MCF 10A (cell line): Measurements from ENCODE around the gene MGAT5B. TPM values are rescaled to one million over a fixed set of nuclear protein-coding genes. Genes with fewer than 3 reads are reported as not detected.

Source experiments
- BruUV-seq: library from RNA; stranded (reverse); fragments of 400-500 nt; replicated peaks from 2 replicates; lab custom pipeline; 2021; lab: Mats Ljungman, UMichigan
- CTCF ChIA-PET: fragments of 300-600 bp; sonication (Branson Sonifier 250); formaldehyde crosslinking; extraction: SDS; loops from one replicate; lab custom pipeline; 2021; ENCODE audit warnings: antibody characterized with exemption, inconsistent platforms; lab: Yijun Ruan, JAX
- POLR2A ChIA-PET: fragments of 300-600, 350-650 bp; sonication (Branson Sonifier 250); formaldehyde crosslinking; extraction: SDS; loops from one replicate; lab custom pipeline; 2020; ENCODE audit warnings: antibody characterized with exemption, inconsistent platforms; lab: Yijun Ruan, JAX
- DNase-seq: peaks from one replicate; pipeline ENCODE4 v3.0.0-alpha.2; 2018; ENCODE audit not compliant: unreplicated experiment
- H3K27ac Mint-ChIP-seq: one replicate; pipeline ENCODE4 v1.8.0; 2022; ENCODE audit warnings: mild to moderate bottlenecking, low read depth, mixed read lengths; ENCODE audit not compliant: unreplicated experiment
- H3K27me3 Mint-ChIP-seq: one replicate; pipeline ENCODE4 v1.8.0; 2022; ENCODE audit warnings: mixed read lengths; ENCODE audit not compliant: insufficient read depth, unreplicated experiment
- H3K36me3 Mint-ChIP-seq: one replicate; pipeline ENCODE4 v1.8.0; 2022; ENCODE audit warnings: mild to moderate bottlenecking, moderate library complexity, mixed read lengths; ENCODE audit not compliant: insufficient read depth, unreplicated experiment
- H3K4me1 Mint-ChIP-seq: one replicate; pipeline ENCODE4 v1.8.0; 2022; ENCODE audit warnings: mixed read lengths; ENCODE audit not compliant: insufficient read depth, unreplicated experiment
- H3K4me3 Mint-ChIP-seq: one replicate; pipeline ENCODE4 v1.8.0; 2022; ENCODE audit warnings: mild to moderate bottlenecking, moderate library complexity, mixed read lengths; ENCODE audit not compliant: unreplicated experiment
- H3K9me3 Mint-ChIP-seq: one replicate; pipeline ENCODE4 v1.8.0; 2022; ENCODE audit warnings: mixed read lengths; ENCODE audit not compliant: unreplicated experiment
- CTCF ChIP-seq: fragments of 200-600 bp; IDR thresholded peaks from one replicate; pipeline ENCODE4 v1.8.0; 2022; ENCODE audit warnings: antibody characterized with exemption, mild to moderate bottlenecking; ENCODE audit not compliant: unreplicated experiment
- intact Hi-C: fragments of 100-400 bp; cut with micrococcal nuclease; formaldehyde crosslinking; loops from 2 replicates; pipeline ENCODE4 v1.14.1; 2022
- total RNA-seq: library from RNA; stranded (reverse); gene quantifications from 2 replicates; pipeline ENCODE4 v1.2.3, GENCODE V29; 2022

Gene MGAT5B
- total RNA-seq, 1 experiment from 2014 or later: 1.7 TPM

- ChIA-PET CTCF (interaction anchor here (1.0 to 1.4 kb wide), 2 partner anchors 23 to 68 kb away, joined by 3 to 4 read pairs; no protein-coding TSS in a partner anchor), POLR2A (no interaction called here)
- no peak for TF ChIP-seq CTCF
Observed at GRCh38 chr17:76988796-76989195, 120.6 kb downstream of the MGAT5B start.

GRCh38 chr17:76989519-76989918 is 121.3 kb downstream of the MGAT5B start:
- TF ChIP-seq CTCF: no peak
- Mint-ChIP-seq H3K36me3 (no peaks in the 10 kb centered on the region), H3K4me3 (no peak overlapping the region), H3K9me3 (no peaks in the 10 kb centered on the region), H3K4me1 (no peaks in the 10 kb centered on the region), H3K27ac (no peak overlapping the region), H3K27me3 (no peaks in the 10 kb centered on the region)
- POLR2A ChIA-PET: no interaction called here
- CTCF ChIA-PET: interaction anchor here (0.5 to 1.4 kb wide), 5 partner anchors 9 to 1612 kb away, joined by 3 to 4 read pairs (median 3); no protein-coding TSS in a partner anchor
- intact Hi-C loops: no loop called here
- DNase-seq: no peak
- no TSS peak for BruUV-seq

More at GRCh38 chr17:76988796-76989195, 120.6 kb downstream of the MGAT5B start:
- H3K36me3 Mint-ChIP-seq: no peaks in the 10 kb centered on the region
- no TSS peak for BruUV-seq
- H3K9me3 Mint-ChIP-seq: no peaks in the 10 kb centered on the region
- no peak overlapping the region for H3K27ac Mint-ChIP-seq
- no peaks in the 10 kb centered on the region for H3K4me1 Mint-ChIP-seq
- no peak overlapping the region for H3K4me3 Mint-ChIP-seq
- peaks cover 3% of the 10 kb centered on the region for H3K27me3 Mint-ChIP-seq
- intact Hi-C loops: no loop called here
- no peak for DNase-seq

- CTCF ChIA-PET: interaction anchor here (0.6 to 1.7 kb wide), 3 partner anchors 10 to 64 kb away, joined by 3 to 8 read pairs (median 3); no protein-coding TSS in a partner anchor
- H3K4me1 Mint-ChIP-seq: no peaks in the 10 kb centered on the region
Observed at GRCh38 chr17:76992891-76993290, 124.7 kb downstream of the MGAT5B start.

GRCh38 chr17:76993651-76994050 is 125.4 kb downstream of the MGAT5B start:
- H3K4me3 Mint-ChIP-seq: no peak overlapping the region
- TF ChIP-seq CTCF: no peak
- intact Hi-C loops: no loop called here
- DNase-seq: no peak
- no peak overlapping the region for H3K27ac Mint-ChIP-seq
- CTCF ChIA-PET: interaction anchor here (0.5 to 0.6 kb wide), 2 partner anchors 10 to 32 kb away, joined by 3 read pairs; no protein-coding TSS in a partner anchor
- BruUV-seq: no TSS peak
- H3K9me3 Mint-ChIP-seq: no peaks in the 10 kb centered on the region
- POLR2A ChIA-PET: no interaction called here
- no peaks in the 10 kb centered on the region for H3K36me3 Mint-ChIP-seq
- H3K4me1 Mint-ChIP-seq: no peaks in the 10 kb centered on the region
- H3K27me3 Mint-ChIP-seq: peaks cover 32% of the 10 kb centered on the region

More at GRCh38 chr17:76992891-76993290, 124.7 kb downstream of the MGAT5B start:
- TF ChIP-seq CTCF: no peak
- POLR2A ChIA-PET: no interaction called here
- no TSS peak for BruUV-seq
- H3K27ac Mint-ChIP-seq: no peak overlapping the region
- H3K36me3 Mint-ChIP-seq: no peaks in the 10 kb centered on the region
- no peak overlapping the region for H3K4me3 Mint-ChIP-seq
- peaks cover 24% of the 10 kb centered on the region for H3K27me3 Mint-ChIP-seq
- H3K9me3 Mint-ChIP-seq: no peaks in the 10 kb centered on the region
- intact Hi-C loops: no loop called here
- no peak for DNase-seq
